ENCODE measurements around the gene TMEM176B. TPM values are rescaled to one million over a fixed set of nuclear protein-coding genes. Genes with fewer than 3 reads are reported as not detected.

The TMEM176B gene
- total RNA-seq, 1 experiment from 2014 or later: 0.31 TPM

DNA sequence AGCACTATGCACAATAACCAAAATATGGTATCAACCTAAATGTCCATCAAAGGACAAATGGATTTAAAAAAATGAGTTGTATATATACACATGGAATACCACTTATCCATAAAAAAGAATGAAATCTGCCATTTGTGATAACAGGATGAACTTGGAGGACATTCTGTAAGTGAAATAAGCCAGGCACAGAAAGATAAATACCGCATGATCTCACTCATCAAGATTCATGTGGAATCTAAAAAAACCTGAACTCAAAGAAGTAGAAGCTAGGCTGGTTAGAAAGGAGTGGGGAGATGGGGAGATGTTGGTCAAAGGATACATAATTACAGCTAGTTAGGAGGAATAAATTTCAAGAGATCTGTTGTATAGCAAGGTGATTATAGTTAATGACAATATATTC lies 34.9 kb upstream of the TMEM176B start:
- H3K36me3 ChIP-seq (ENCODE audit: control insufficient read depth, insufficient read depth, low read length): no peaks in the 10 kb centered on the region
- POLR2A ChIA-PET: interaction anchor here (0.7 kb wide), 1 partner anchor 110 kb away, joined by 6 read pairs; no protein-coding TSS in a partner anchor
- ATAC-seq (no peak), DNase-seq (ENCODE audit: low read depth, low spot score) (no peak)
- no peaks in the 10 kb centered on the region for H3K4me1 ChIP-seq (ENCODE audit: control insufficient read depth, insufficient read depth, low read length)
- CTCF ChIA-PET: no interaction called here
- no peaks in the 10 kb centered on the region for H3K27me3 ChIP-seq (ENCODE audit: control insufficient read depth, insufficient read depth, low read length)
- H3K9me3 ChIP-seq (ENCODE audit: control insufficient read depth, insufficient read depth, low read depth, low read length): no peaks in the 10 kb centered on the region
- no peak for TF ChIP-seq SIN3A (IDR thresholded peaks at IDR 0.05; ENCODE audit: borderline replicate concordance, insufficient read depth, low read depth, low read length)
- TF ChIP-seq POLR2AphosphoS5 (IDR thresholded peaks at IDR 0.05; ENCODE audit: low read depth, low read length): no peak
- TF ChIP-seq, protein P1, sequence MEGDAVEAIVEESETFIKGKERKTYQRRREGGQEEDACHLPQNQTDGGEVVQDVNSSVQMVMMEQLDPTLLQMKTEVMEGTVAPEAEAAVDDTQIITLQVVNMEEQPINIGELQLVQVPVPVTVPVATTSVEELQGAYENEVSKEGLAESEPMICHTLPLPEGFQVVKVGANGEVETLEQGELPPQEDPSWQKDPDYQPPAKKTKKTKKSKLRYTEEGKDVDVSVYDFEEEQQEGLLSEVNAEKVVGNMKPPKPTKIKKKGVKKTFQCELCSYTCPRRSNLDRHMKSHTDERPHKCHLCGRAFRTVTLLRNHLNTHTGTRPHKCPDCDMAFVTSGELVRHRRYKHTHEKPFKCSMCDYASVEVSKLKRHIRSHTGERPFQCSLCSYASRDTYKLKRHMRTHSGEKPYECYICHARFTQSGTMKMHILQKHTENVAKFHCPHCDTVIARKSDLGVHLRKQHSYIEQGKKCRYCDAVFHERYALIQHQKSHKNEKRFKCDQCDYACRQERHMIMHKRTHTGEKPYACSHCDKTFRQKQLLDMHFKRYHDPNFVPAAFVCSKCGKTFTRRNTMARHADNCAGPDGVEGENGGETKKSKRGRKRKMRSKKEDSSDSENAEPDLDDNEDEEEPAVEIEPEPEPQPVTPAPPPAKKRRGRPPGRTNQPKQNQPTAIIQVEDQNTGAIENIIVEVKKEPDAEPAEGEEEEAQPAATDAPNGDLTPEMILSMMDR (IDR thresholded peaks at IDR 0.05): no peak
- TF ChIP-seq, protein P2, sequence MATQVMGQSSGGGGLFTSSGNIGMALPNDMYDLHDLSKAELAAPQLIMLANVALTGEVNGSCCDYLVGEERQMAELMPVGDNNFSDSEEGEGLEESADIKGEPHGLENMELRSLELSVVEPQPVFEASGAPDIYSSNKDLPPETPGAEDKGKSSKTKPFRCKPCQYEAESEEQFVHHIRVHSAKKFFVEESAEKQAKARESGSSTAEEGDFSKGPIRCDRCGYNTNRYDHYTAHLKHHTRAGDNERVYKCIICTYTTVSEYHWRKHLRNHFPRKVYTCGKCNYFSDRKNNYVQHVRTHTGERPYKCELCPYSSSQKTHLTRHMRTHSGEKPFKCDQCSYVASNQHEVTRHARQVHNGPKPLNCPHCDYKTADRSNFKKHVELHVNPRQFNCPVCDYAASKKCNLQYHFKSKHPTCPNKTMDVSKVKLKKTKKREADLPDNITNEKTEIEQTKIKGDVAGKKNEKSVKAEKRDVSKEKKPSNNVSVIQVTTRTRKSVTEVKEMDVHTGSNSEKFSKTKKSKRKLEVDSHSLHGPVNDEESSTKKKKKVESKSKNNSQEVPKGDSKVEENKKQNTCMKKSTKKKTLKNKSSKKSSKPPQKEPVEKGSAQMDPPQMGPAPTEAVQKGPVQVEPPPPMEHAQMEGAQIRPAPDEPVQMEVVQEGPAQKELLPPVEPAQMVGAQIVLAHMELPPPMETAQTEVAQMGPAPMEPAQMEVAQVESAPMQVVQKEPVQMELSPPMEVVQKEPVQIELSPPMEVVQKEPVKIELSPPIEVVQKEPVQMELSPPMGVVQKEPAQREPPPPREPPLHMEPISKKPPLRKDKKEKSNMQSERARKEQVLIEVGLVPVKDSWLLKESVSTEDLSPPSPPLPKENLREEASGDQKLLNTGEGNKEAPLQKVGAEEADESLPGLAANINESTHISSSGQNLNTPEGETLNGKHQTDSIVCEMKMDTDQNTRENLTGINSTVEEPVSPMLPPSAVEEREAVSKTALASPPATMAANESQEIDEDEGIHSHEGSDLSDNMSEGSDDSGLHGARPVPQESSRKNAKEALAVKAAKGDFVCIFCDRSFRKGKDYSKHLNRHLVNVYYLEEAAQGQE (IDR thresholded peaks at IDR 0.05; ENCODE audit: insufficient read depth in 1 of 2, low read depth in 2 of 2, low read length in 1 of 2): no peak
- no peak for TF ChIP-seq TCF7L2 (IDR thresholded peaks at IDR 0.05; ENCODE audit: low read depth, low read length)
- intact Hi-C loops (cut with micrococcal nuclease; ENCODE audit: unreplicated experiment) (no loop called here), in situ Hi-C loops (cut with HindIII; ENCODE audit: low pct_unique_long_range_greater_than_20kb, low sequenced_read_pairs) (no loop called here)
- H3K27ac ChIP-seq (ENCODE audit: low read length): no peak overlapping the region
- no peak overlapping the region for H3K4me3 ChIP-seq (ENCODE audit: low read depth in 2 of 2, low read length in 2 of 2)
- BruUV-seq (replicated peaks): no TSS peak

DNA sequence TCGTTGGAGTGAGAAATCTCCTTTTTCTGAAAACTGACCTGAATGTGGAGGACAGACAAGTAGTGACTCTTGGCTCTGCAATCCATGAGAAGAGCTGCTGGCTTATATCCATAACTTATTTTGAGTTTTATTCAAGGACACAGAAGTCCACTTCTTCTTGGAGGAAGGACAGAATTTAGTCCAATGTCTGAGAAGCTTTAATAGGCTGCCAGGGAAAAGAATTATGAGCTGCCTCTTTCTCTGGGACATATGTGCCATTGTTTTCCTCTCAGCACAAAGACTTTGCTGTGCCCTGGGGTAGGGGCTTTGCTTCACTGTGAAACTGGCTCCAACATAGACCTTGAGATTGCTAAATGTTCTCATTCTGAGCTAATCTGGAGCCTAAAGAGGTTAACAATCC lies 31.7 kb upstream of the TMEM176B start:
- DNase-seq (ENCODE audit: low read depth, low spot score): no peak
- Histone ChIP-seq H3K36me3 (ENCODE audit: control insufficient read depth, insufficient read depth, low read length) (no peaks in the 10 kb centered on the region), H3K4me1 (ENCODE audit: control insufficient read depth, insufficient read depth, low read length) (no peaks in the 10 kb centered on the region), H3K27me3 (ENCODE audit: control insufficient read depth, insufficient read depth, low read length) (0 out of 2 replicates have a peak, but pooled peaks cover 3% of the 10 kb centered on the region), H3K9me3 (ENCODE audit: control insufficient read depth, insufficient read depth, low read depth, low read length) (no peaks in the 10 kb centered on the region), H3K27ac (ENCODE audit: low read length) (no peak overlapping the region), H3K4me3 (ENCODE audit: low read depth in 2 of 2, low read length in 2 of 2) (no peak overlapping the region)
- intact Hi-C loops (cut with micrococcal nuclease; ENCODE audit: unreplicated experiment): no loop called here
- no peak for ATAC-seq
- in situ Hi-C loops (cut with HindIII; ENCODE audit: low pct_unique_long_range_greater_than_20kb, low sequenced_read_pairs): no loop called here
- POLR2A ChIA-PET: no interaction called here
- no TSS peak for BruUV-seq (replicated peaks)
- CTCF ChIA-PET: no interaction called here
- TF ChIP-seq SIN3A (IDR thresholded peaks at IDR 0.05; ENCODE audit: borderline replicate concordance, insufficient read depth, low read depth, low read length): no peak
- no peak for TF ChIP-seq POLR2AphosphoS5 (IDR thresholded peaks at IDR 0.05; ENCODE audit: low read depth, low read length)
- TF ChIP-seq, protein P1 (IDR thresholded peaks at IDR 0.05): no peak
- TF ChIP-seq, protein P2 (IDR thresholded peaks at IDR 0.05; ENCODE audit: insufficient read depth in 1 of 2, low read depth in 2 of 2, low read length in 1 of 2): no peak
- no peak for TF ChIP-seq TCF7L2 (IDR thresholded peaks at IDR 0.05; ENCODE audit: low read depth, low read length)
